Measurements from ENCODE around the gene LPIN1.

LPIN1 gene

GRCh38 chr2:11710632-11711353, 35.6 kb upstream of the LPIN1 start:
- Histone ChIP-seq H3K4me3 (no peak overlapping the region), H3K36me3 (no peaks in the 10 kb centered on the region), H3K9me3 (no peaks in the 10 kb centered on the region), H3K4me1 (peaks cover 0 to 27% (median 19%) of the 10 kb centered on the region in 4 donors), H3K27me3 (no peaks in the 10 kb centered on the region), H3K27ac (peak overlapping the region; percentile 6 to 23)
- intact Hi-C loops (cut with DNase I; ENCODE audit: low total_unique reads): no loop called here
- TF ChIP-seq CTCF (IDR thresholded peaks at IDR 0.05): no peak
- DNase-seq: no peak

- no peak for DNase-seq
- Histone ChIP-seq H3K27me3 (no peaks in the 10 kb centered on the region), H3K4me1 (peaks cover 0 to 29% (median 22%) of the 10 kb centered on the region in 4 donors), H3K9me3 (no peaks in the 10 kb centered on the region), H3K4me3 (no peak overlapping the region), H3K27ac (peak overlapping the region; percentile 6 to 23), H3K36me3 (no peaks in the 10 kb centered on the region)
- TF ChIP-seq CTCF (IDR thresholded peaks at IDR 0.05): no peak
- intact Hi-C loops (cut with DNase I; ENCODE audit: low total_unique reads): no loop called here
Measured at GRCh38 chr2:11711354-11711716, 35.1 kb upstream of the LPIN1 start.

- no peak overlapping the region for H3K4me3 ChIP-seq
- no peak for TF ChIP-seq CTCF (IDR thresholded peaks at IDR 0.05)
- H3K27ac ChIP-seq: peak overlapping the region; percentile 6 to 23
- DNase-seq: no peak
- no peaks in the 10 kb centered on the region for H3K27me3 ChIP-seq
- intact Hi-C loops (cut with DNase I; ENCODE audit: low total_unique reads): no loop called here
- no peaks in the 10 kb centered on the region for H3K9me3 ChIP-seq
- H3K36me3 ChIP-seq: no peaks in the 10 kb centered on the region
- peaks cover 0 to 33% (median 26%) of the 10 kb centered on the region in 4 donors for H3K4me1 ChIP-seq
Measured at GRCh38 chr2:11711751-11712150, 34.7 kb upstream of the LPIN1 start.

- Histone ChIP-seq H3K36me3 (no peaks in the 10 kb centered on the region), H3K27me3 (no peaks in the 10 kb centered on the region), H3K4me1 (peaks cover 0 to 44% (median 29%) of the 10 kb centered on the region in 4 donors), H3K27ac (no peak overlapping the region), H3K4me3 (no peak overlapping the region), H3K9me3 (no peaks in the 10 kb centered on the region)
- intact Hi-C loops (cut with DNase I; ENCODE audit: low total_unique reads): no loop called here
- no peak for DNase-seq
- TF ChIP-seq CTCF (IDR thresholded peaks at IDR 0.05): no peak
Measured at GRCh38 chr2:11712866-11713265, 33.6 kb upstream of the LPIN1 start.

- no peak overlapping the region for H3K4me3 ChIP-seq
- H3K36me3 ChIP-seq: no peaks in the 10 kb centered on the region
- no peaks in the 10 kb centered on the region for H3K27me3 ChIP-seq
- no peak overlapping the region for H3K27ac ChIP-seq
- no peak for TF ChIP-seq CTCF (IDR thresholded peaks at IDR 0.05)
- DNase-seq: no peak
- intact Hi-C loops (cut with DNase I; ENCODE audit: low total_unique reads): no loop called here
- H3K4me1 ChIP-seq: peaks cover 0 to 44% (median 29%) of the 10 kb centered on the region in 4 donors
- no peaks in the 10 kb centered on the region for H3K9me3 ChIP-seq
Measured at GRCh38 chr2:11713815-11714214, 32.6 kb upstream of the LPIN1 start.

Measured in tibial artery (tissue), 4 donors.